Ovary (tissue), 9 donors: ENCODE results near the gene PTGER2. TPM values are rescaled to one million over a fixed set of nuclear protein-coding genes. Genes with fewer than 3 reads are reported as not detected.

Experiments
- DNase-seq, 5 donors: peaks; one replicate each; pipeline ENCODE4 v3.0.0-alpha.2; 2019 to 2020
- H3K27ac ChIP-seq, 2 donors: fragments of 200-600 bp; one replicate each; pipeline versions ENCODE4 v1.5.1 to v1.8.0; 2019 to 2022
- H3K27me3 ChIP-seq: fragments of 200-600 bp; one replicate; pipeline ENCODE4 v1.8.0; 2022
- H3K36me3 ChIP-seq: fragments of 200-600 bp; sonication (generic); one replicate; pipeline ENCODE4 v1.5.1; 2019
- H3K4me1 ChIP-seq: one replicate; pipeline ENCODE4 v1.8.1; 2013; ENCODE audit warnings: mild to moderate bottlenecking, moderate library complexity; ENCODE audit not compliant: insufficient read depth
- H3K4me3 ChIP-seq: fragments of 200-600 bp; sonication (generic); one replicate; pipeline ENCODE4 v1.5.1; 2017
- H3K9me3 ChIP-seq, 2 donors: fragments of 200-600 bp in 1 of 2; sonication (generic) in 1 of 2; one replicate each; pipeline versions ENCODE4 v1.5.1 to v1.8.1; 2013 to 2019; ENCODE audit warnings: mild to moderate bottlenecking in 1 of 2, moderate library complexity in 1 of 2
- EP300 ChIP-seq: sonication (generic); formaldehyde crosslinking; IDR thresholded peaks from one replicate; pipeline ENCODE4 v1.6.1; 2017; ENCODE audit warnings: antibody characterized with exemption
- POLR2A ChIP-seq: fragments of 450-650 bp; IDR thresholded peaks from one replicate; pipeline ENCODE4 v1.6.1; 2017; ENCODE audit warnings: antibody characterized with exemption, mild to moderate bottlenecking, moderate library complexity
- WGBS, 3 donors: extraction: QIAGEN DNeasy Blood & Tissue Kit in 1 of 3; methylation state at CpG; one replicate each; pipeline versions ENCODE4 v1.1.5 to v1.1.7; 2013 to 2017; 5-methylcytosine and 5-hydroxymethylcytosine counted together
- intact Hi-C, 4 donors: fragments of 100-400 bp; cut with DNase I; formaldehyde crosslinking; loops; one replicate each; pipeline versions ENCODE4 v1.11.0 to v1.15.1; 2022 to 2023
- polyA plus RNA-seq, 2 donors: library from polyadenylated mRNA; stranded (reverse); fragments of 200-250 nt in 1 of 2; fragments of 350-450 nt in 1 of 2; fragmentation: Illumina TruSeq in 1 of 2; extraction: RNeasy Lipid Tissue Mini Kit (QIAGEN cat#74804) in 1 of 2; gene quantifications; one replicate each; pipeline ENCODE4 v1.2.3, GENCODE V29; 2013 to 2014
- total RNA-seq, 7 donors: library from RNA; depleted of rRNA in 2 of 7; stranded (reverse); fragments of >200 nt in 2 of 7; fragmentation: NEBNext Ultra II Directional in 3 of 7; extraction: Animal tissue kit (Norgen Biotek cat#: 25700) in 3 of 7; gene quantifications; one replicate each; pipeline versions ENCODE4 v1.1.0 to v1.2.4, GENCODE V29; 2016 to 2023
- TF ChIP-seq, protein P1 (sequence below), 3 donors: fragments of 450-650 bp in 2 of 3; fragments of 200-600 bp in 1 of 3; IDR thresholded peaks; one replicate each; pipeline versions ENCODE4 v1.5.1 to v1.8.0; 2016 to 2022; ENCODE audit warnings: antibody characterized with exemption in 3 of 3, mild to moderate bottlenecking in 1 of 3
- donor health status: DM: no; HTN: no; CAD: no; lungs with moderate emphysema.
- donor health status: DM: no; HTN: no; CAD: no.
- donor health status: Bipolar disorder and iron deficiency.
- donor health status: DM: yes; HTN: yes; CAD: no.
- donor health status: DM: no; HTN: no; CAD: no.
- donor health status: DM: yes; HTN: yes; CAD: no.

PTGER2 gene
- total and polyA plus RNA-seq, 9 donors, result 0.86 to 15.6 (median 6.4) TPM

DNA sequence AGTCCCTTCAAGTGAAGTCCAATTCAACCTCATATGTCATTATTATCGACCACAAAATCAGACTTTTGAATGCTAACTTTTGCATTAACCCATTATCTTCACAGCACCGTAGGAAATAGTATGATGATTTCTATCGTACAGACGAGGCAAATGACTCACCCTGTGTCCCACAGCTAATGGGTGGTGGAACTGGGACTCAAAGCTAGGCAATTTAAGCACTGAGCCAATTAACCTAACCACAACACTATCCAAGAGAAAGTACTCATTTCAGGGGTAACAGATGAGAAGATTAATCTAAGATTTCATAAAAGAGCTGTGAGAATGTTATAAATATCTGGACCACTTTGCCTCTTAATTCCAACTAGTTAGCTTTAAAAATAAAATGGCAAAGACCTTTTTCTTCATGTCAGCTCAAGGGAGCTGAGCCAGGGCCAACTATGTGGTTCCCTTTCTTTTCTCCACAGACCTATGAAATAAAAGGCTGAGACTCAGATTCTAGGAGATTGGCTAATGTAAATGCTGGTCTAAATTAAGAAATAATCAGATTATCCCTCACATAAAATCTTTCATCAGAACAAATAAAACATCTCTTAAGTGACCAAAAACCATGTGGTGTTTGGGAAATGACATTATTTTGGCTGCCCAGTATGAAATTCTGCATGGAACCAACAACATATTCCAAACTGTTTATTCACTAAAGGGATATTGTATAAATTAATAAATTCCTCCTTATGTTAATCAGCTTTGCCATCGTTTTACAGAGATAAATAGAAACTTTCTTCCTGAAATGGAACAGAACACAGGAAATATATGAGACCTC is 4.9 kb downstream of the PTGER2 start:
- Histone ChIP-seq H3K27ac (no peak overlapping the region), H3K36me3 (no peaks in the 10 kb centered on the region), H3K4me1 (no peaks in the 10 kb centered on the region), H3K4me3 (no peak overlapping the region), H3K9me3 (no peaks in the 10 kb centered on the region), H3K27me3 (no peaks in the 10 kb centered on the region)
- intact Hi-C loops, result loop anchor here in 1 of 4 donors (10.0 kb wide), 1 partner anchor 146 kb away; no protein-coding TSS in a partner anchor
- TF ChIP-seq EP300 (no peak), POLR2A (no peak)
- TF ChIP-seq, protein P1, sequence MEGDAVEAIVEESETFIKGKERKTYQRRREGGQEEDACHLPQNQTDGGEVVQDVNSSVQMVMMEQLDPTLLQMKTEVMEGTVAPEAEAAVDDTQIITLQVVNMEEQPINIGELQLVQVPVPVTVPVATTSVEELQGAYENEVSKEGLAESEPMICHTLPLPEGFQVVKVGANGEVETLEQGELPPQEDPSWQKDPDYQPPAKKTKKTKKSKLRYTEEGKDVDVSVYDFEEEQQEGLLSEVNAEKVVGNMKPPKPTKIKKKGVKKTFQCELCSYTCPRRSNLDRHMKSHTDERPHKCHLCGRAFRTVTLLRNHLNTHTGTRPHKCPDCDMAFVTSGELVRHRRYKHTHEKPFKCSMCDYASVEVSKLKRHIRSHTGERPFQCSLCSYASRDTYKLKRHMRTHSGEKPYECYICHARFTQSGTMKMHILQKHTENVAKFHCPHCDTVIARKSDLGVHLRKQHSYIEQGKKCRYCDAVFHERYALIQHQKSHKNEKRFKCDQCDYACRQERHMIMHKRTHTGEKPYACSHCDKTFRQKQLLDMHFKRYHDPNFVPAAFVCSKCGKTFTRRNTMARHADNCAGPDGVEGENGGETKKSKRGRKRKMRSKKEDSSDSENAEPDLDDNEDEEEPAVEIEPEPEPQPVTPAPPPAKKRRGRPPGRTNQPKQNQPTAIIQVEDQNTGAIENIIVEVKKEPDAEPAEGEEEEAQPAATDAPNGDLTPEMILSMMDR (IDR thresholded peaks at IDR 0.05), result no peak
- WGBS, 3 donors, result 56 to 69% (median 61%) methylated on average over 5 of the region's 5 CpGs
- DNase-seq, result no peak

DNA sequence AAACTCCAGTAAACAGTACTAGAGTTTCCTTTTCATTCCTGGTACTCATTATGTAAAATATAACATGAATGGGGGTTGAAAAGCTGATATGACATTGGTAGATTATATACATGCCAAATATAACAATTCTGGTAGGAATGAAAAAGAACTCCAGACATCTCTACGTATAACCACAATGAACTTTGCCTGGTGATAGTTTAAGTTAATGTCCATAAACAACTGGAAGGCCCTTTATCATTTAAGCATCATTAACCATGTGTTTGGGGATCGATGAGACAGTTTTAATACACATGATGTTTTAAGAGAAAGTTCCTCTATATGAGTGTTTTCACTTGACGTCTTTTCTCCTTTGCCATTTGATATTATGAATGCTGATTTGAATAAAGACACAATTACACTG is 5.8 kb downstream of the PTGER2 start:
- no peak for DNase-seq
- H3K4me1 ChIP-seq, result no peaks in the 10 kb centered on the region
- TF ChIP-seq, protein P1 (IDR thresholded peaks at IDR 0.05), result no peak
- no peak for TF ChIP-seq POLR2A
- TF ChIP-seq EP300, result no peak
- 82 to 89% (median 84%) methylated on average over 3 of the region's 3 CpGs for WGBS, 3 donors
- H3K9me3 ChIP-seq, result no peaks in the 10 kb centered on the region
- H3K36me3 ChIP-seq, result no peaks in the 10 kb centered on the region
- no peaks in the 10 kb centered on the region for H3K27me3 ChIP-seq
- H3K4me3 ChIP-seq, result no peak overlapping the region
- H3K27ac ChIP-seq, result no peak overlapping the region
- intact Hi-C loops, result loop anchor here in 1 of 4 donors (10.0 kb wide), 1 partner anchor 145 kb away; no protein-coding TSS in a partner anchor

DNA sequence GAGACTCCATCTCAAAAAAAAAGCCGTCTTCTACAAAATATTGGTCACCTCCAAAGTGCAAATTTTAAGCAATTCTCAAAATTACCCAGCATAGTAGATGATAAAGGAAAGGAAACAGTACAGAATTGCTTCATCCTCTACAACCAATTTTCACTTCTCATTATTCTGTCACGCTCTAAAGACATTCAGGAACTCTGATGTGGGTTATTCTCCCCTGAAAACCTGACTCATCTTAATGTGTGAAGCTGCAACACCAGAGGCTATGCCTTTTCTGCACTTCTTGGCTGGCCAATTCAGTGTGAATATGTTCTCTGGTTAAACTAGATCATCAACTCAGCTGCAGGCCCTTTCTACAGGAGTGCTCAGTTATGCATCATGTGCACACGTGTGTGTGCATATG is 11.0 kb downstream of the PTGER2 start:
- DNase-seq, result no peak
- TF ChIP-seq POLR2A, result no peak
- TF ChIP-seq, protein P1 (IDR thresholded peaks at IDR 0.05), result no peak
- no peak for TF ChIP-seq EP300
- Histone ChIP-seq H3K27me3 (no peaks in the 10 kb centered on the region), H3K4me3 (no peak overlapping the region), H3K4me1 (no peaks in the 10 kb centered on the region), H3K27ac (no peak overlapping the region), H3K36me3 (no peaks in the 10 kb centered on the region), H3K9me3 (no peaks in the 10 kb centered on the region)
- 80 to 81% (median 81%) methylated on average over 3 of the region's 3 CpGs for WGBS, 3 donors
- intact Hi-C loops, result no loop called here

DNA sequence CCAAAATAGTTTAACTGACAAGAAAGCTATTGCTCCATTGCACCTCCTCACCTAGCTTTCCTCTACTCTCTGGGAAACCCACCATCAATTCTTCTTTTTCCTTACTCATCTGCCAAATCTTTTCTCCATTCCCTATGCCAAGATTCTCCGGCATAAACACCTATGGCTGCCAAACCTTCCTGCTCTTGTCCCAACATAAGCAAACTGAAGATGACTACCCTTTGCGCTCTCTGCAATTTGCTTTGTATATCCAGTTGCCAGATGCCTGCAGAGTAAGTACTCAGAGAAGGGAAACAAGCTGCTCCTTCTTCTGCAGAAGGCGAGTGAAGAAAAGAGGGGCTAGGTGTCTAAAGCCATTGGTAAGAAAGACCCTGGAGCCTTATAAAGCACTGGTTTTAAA is 11.5 kb downstream of the PTGER2 start:
- intact Hi-C loops, result no loop called here
- TF ChIP-seq EP300 (no peak), POLR2A (no peak)
- TF ChIP-seq, protein P1 (IDR thresholded peaks at IDR 0.05), result no peak

More for the DNA sequence above, 11.5 kb downstream of the PTGER2 start:
- Histone ChIP-seq H3K4me3 (no peak overlapping the region), H3K27ac (no peak overlapping the region), H3K9me3 (no peaks in the 10 kb centered on the region), H3K27me3 (no peaks in the 10 kb centered on the region), H3K4me1 (no peaks in the 10 kb centered on the region), H3K36me3 (no peaks in the 10 kb centered on the region)
- no peak for DNase-seq
- 59 to 66% (median 62%) methylated on average over 3 of the region's 3 CpGs for WGBS, 3 donors
